ENCODE results near the gene CNTN1. TPM values are rescaled to one million over a fixed set of nuclear protein-coding genes. Genes with fewer than 3 reads are reported as not detected.
"Not testable (repeated sequence)": the region's sequence is repeated elsewhere in the genome, so short reads cannot be mapped to it uniquely, and the experiment has no call there.

CNTN1 gene
- total and polyA plus RNA-seq, 10 of the 15 experiments (the other 5 are each of a cell fraction or from before 2014, with no cell fraction given) = 0.06 to 0.14 TPM; not detected in 8

DNA sequence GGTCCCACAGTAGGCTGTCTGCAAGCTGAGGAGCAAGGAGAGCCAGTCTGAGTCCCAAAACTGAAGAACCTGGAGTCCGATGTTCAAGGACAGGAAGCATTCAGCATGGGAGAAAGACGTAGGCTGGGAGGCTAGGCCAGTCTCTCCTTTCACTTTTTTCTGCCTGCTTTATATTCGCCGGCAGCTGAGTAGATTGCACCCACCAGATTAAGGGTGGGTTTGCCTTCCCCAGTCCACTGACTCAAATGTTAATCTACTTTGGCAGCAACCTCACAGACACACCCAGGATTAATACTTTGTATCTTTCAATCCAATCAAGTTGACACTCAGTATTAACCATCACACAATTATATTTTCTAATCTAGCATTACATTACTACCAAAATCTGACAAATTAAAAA lies 45.2 kb downstream of the CNTN1 start:
- H3K36me3 ChIP-seq (ENCODE audit: control insufficient read depth in 2 of 2, insufficient read depth in 2 of 2, low read length in 1 of 2); BruUV-seq (replicated peaks); H3K4me1 ChIP-seq (ENCODE audit: control insufficient read depth, insufficient read depth, low read length); FAIRE-seq; H3K79me2 ChIP-seq (ENCODE audit: control insufficient read depth, insufficient read depth, low read length); H3K9ac ChIP-seq (ENCODE audit: control insufficient read depth, insufficient read depth, low read length); H2AFZ ChIP-seq (ENCODE audit: control insufficient read depth, low read depth, low read length); intact Hi-C loops (cut with micrococcal nuclease; ENCODE audit: unreplicated experiment); POLR2A ChIA-PET; H4K20me1 ChIP-seq (ENCODE audit: control insufficient read depth, insufficient read depth); in situ Hi-C loops (cut with MboI); H3K9me3 ChIP-seq (replicated peaks; ENCODE audit: control insufficient read depth, insufficient read depth, low read length); ATAC-seq; CTCF ChIA-PET; H3K4me3 ChIP-seq; SMC1A ChIA-PET (ENCODE audit: uncharacterized antibody, unreplicated experiment); H3K4me2 ChIP-seq (ENCODE audit: control insufficient read depth, insufficient read depth); RAD21 ChIA-PET (ENCODE audit: unreplicated experiment); H3K27ac ChIP-seq (ENCODE audit: control insufficient read depth, insufficient read depth); DNase-seq (ENCODE audit: low read depth, low spot score); H3K27me3 ChIP-seq (replicated peaks in 1 of 2; ENCODE audit: control insufficient read depth in 2 of 2, insufficient read depth in 2 of 2, low read length in 1 of 2): not testable (repeated sequence)
- 44% methylated on average over 4 of the region's 4 CpGs for WGBS (ENCODE audit: insufficient coverage, insufficient replicate concordance, low lambda C conversion rate, missing lambda C conversion rate)

DNA sequence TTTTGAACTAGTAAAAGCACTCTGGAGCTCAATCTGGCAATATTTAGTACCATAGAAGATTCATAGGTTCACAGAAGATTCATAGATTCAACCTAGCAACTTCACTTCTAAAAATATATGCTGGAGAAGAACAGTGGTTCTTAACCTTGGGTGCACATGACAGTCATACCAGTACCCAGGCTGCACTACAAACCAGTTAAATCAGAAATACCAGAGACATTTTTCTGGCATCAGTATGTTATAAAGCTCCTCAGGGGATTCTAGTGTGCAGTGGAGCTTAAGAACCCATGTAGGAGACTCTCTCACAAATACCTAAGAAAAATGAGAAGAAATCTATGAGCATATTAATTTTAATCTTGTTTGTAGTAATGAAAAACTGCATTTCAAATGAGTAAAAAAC lies 46.6 kb downstream of the CNTN1 start:
- SMC1A ChIA-PET (ENCODE audit: uncharacterized antibody, unreplicated experiment) = no interaction called here
- BruUV-seq (replicated peaks) = no TSS peak
- TF ChIP-seq EZH2 (IDR thresholded peaks at IDR 0.05; ENCODE audit: borderline replicate concordance, control insufficient read depth, low read depth, low read length) = no peak
- TF ChIP-seq CHD2 (IDR thresholded peaks at IDR 0.05; ENCODE audit: borderline replicate concordance, low read depth, low read length) = no peak
- no peak for TF ChIP-seq FOS (IDR thresholded peaks at IDR 0.05; ENCODE audit: borderline replicate concordance, extremely low read depth, insufficient read length)
- no peak for TF ChIP-seq KDM1A (IDR thresholded peaks at IDR 0.05; ENCODE audit: borderline replicate concordance)
- no peak for TF ChIP-seq ATF2 (IDR thresholded peaks at IDR 0.05; ENCODE audit: low read length)
- no peak for TF ChIP-seq USF1 (IDR thresholded peaks at IDR 0.05; ENCODE audit: borderline replicate concordance, extremely low read length, insufficient read depth, low read depth, low read length)
- no peak for TF ChIP-seq GATAD2B (conservative IDR thresholded peaks at IDR 0.05; ENCODE audit: low read depth)
- no peak for TF ChIP-seq KLF5 (IDR thresholded peaks at IDR 0.05; ENCODE audit: partially characterized antibody)
- no peak for TF ChIP-seq KAT2A (conservative IDR thresholded peaks at IDR 0.05; ENCODE audit: control insufficient read depth, low read depth, low read length)
- TF ChIP-seq TBL1XR1 (IDR thresholded peaks at IDR 0.05; ENCODE audit: low read depth, low read length) = no peak
- no peak for TF ChIP-seq CEBPZ (IDR thresholded peaks at IDR 0.05; ENCODE audit: low read depth, low read length)

More for the DNA sequence above, 46.6 kb downstream of the CNTN1 start:
- ATAC-seq = no peak
- POLR2A ChIA-PET = no interaction called here
- CTCF ChIA-PET = no interaction called here
- no peak overlapping the region for H2AFZ ChIP-seq (ENCODE audit: control insufficient read depth, low read depth, low read length)
- no peak overlapping the region for H3K9ac ChIP-seq (ENCODE audit: control insufficient read depth, insufficient read depth, low read length)
- H3K4me2 ChIP-seq (ENCODE audit: control insufficient read depth, insufficient read depth) = no peak overlapping the region
- no peaks in the 10 kb centered on the region for H4K20me1 ChIP-seq (ENCODE audit: control insufficient read depth, insufficient read depth)
- no peaks in the 10 kb centered on the region for H3K79me2 ChIP-seq (ENCODE audit: control insufficient read depth, insufficient read depth, low read length)
- H3K27me3 ChIP-seq (replicated peaks in 1 of 2; ENCODE audit: control insufficient read depth in 2 of 2, insufficient read depth in 2 of 2, low read length in 1 of 2) = no peaks in the 10 kb centered on the region
- FAIRE-seq = no peak
- no peaks in the 10 kb centered on the region for H3K36me3 ChIP-seq (ENCODE audit: control insufficient read depth in 2 of 2, insufficient read depth in 2 of 2, low read length in 1 of 2)
- H3K4me1 ChIP-seq (ENCODE audit: control insufficient read depth, insufficient read depth, low read length) = no peaks in the 10 kb centered on the region
- in situ Hi-C loops (cut with MboI) (no loop called here), intact Hi-C loops (cut with micrococcal nuclease; ENCODE audit: unreplicated experiment) (no loop called here)
- DNase-seq (ENCODE audit: low read depth, low spot score) = no peak
- H3K4me3 ChIP-seq = no peak overlapping the region
- RAD21 ChIA-PET (ENCODE audit: unreplicated experiment) = no interaction called here
- no peak overlapping the region for H3K27ac ChIP-seq (ENCODE audit: control insufficient read depth, insufficient read depth)
- no peaks in the 10 kb centered on the region for H3K9me3 ChIP-seq (replicated peaks; ENCODE audit: control insufficient read depth, insufficient read depth, low read length)
